GM12878 (cell line): Measurements from ENCODE around the gene C11orf91. TPM values are rescaled to one million over a fixed set of nuclear protein-coding genes. Genes with fewer than 3 reads are reported as not detected.

Experiments
- CEBPB ChIP-seq, 2 experiments: fragments of 150-350 bp in 1 of 2; IDR thresholded peaks; 2 replicates each; pipeline ENCODE4 v1.6.1; 2012 to 2014; ENCODE audit warnings: low read depth in 2 of 2, low read length in 2 of 2, borderline replicate concordance in 1 of 2, inconsistent platforms in 1 of 2
- ETV6 ChIP-seq, 2 experiments: fragments of 450-650 bp in 1 of 2; IDR thresholded peaks in 1 of 2; conservative IDR thresholded peaks in 1 of 2; 2 replicates each; pipeline ENCODE4 v1.6.1; 2014; ENCODE audit warnings: antibody characterized with exemption in 1 of 2, borderline replicate concordance in 1 of 2, low read depth in 1 of 2, mild to moderate bottlenecking in 1 of 2, moderate library complexity in 1 of 2
- EZH2 ChIP-seq: IDR thresholded peaks from 2 replicates; pipeline ENCODE4 v1.6.1; 2012; ENCODE audit warnings: low read depth, mild to moderate bottlenecking, control low read depth, inconsistent platforms, low read length, borderline replicate concordance; ENCODE audit not compliant: control insufficient read depth
- FOXM1 ChIP-seq: IDR thresholded peaks from 2 replicates; pipeline ENCODE4 v1.6.1; 2012; ENCODE audit warnings: low read depth, mild to moderate bottlenecking, inconsistent platforms, low read length, moderate library complexity
- NFIC ChIP-seq: IDR thresholded peaks from 2 replicates; pipeline ENCODE4 v1.6.1; 2012; ENCODE audit warnings: low read depth, mild to moderate bottlenecking, inconsistent platforms, low read length, moderate library complexity
- NFYB ChIP-seq: IDR thresholded peaks from 2 replicates; pipeline ENCODE4 v1.6.1; 2011; ENCODE audit warnings: low read depth, mild to moderate bottlenecking, low read length, improper control_type of control experiment, moderate library complexity; ENCODE audit not compliant: insufficient read depth
- PML ChIP-seq: IDR thresholded peaks from 2 replicates; pipeline ENCODE4 v1.6.1; 2012; ENCODE audit warnings: low read length, inconsistent platforms
- POLR2AphosphoS5 ChIP-seq: IDR thresholded peaks from 2 replicates; pipeline ENCODE4 v1.6.1; 2011; ENCODE audit warnings: mild to moderate bottlenecking, low read length, inconsistent platforms
- RAD21 ChIP-seq: IDR thresholded peaks from 2 replicates; pipeline ENCODE4 v1.6.1; 2011; ENCODE audit warnings: mild to moderate bottlenecking, low read depth, low read length, moderate library complexity; ENCODE audit not compliant: insufficient read depth
- RBBP5 ChIP-seq: fragments of 200-600 bp; sonication (generic); conservative IDR thresholded peaks from 2 replicates; pipeline ENCODE4 v1.6.1; 2016
- RUNX3 ChIP-seq: IDR thresholded peaks from 2 replicates; pipeline ENCODE4 v1.6.1; 2012; ENCODE audit warnings: low read length, inconsistent platforms
- STAT3 ChIP-seq: IDR thresholded peaks from 2 replicates; pipeline ENCODE4 v1.6.1; 2011; ENCODE audit warnings: low read depth, low read length, improper control_type of control experiment
- SUPT20H ChIP-seq: IDR thresholded peaks from 2 replicates; pipeline ENCODE4 v1.6.1; 2011; ENCODE audit warnings: low read depth, mild to moderate bottlenecking, low read length, moderate library complexity, borderline replicate concordance; ENCODE audit not compliant: control insufficient read depth
- TCF12 ChIP-seq: IDR thresholded peaks from 2 replicates; pipeline ENCODE4 v1.6.1; 2011; ENCODE audit warnings: low read depth, mild to moderate bottlenecking, low read length
- TCF3 ChIP-seq: IDR thresholded peaks from 2 replicates; pipeline ENCODE4 v1.6.1; 2012; ENCODE audit warnings: low read depth, mild to moderate bottlenecking, low read length, borderline replicate concordance; ENCODE audit not compliant: insufficient read depth
- ZNF622 ChIP-seq: fragments of 450-650 bp; IDR thresholded peaks from 2 replicates; pipeline ENCODE4 v1.6.1; 2017; ENCODE audit warnings: mild to moderate bottlenecking, inconsistent platforms
- polyA plus RNA-seq, 11 experiments: library from polyadenylated mRNA; depleted of rRNA in 4 of 11; unstranded in 6 of 11; stranded (reverse) in 5 of 11; fragments of >200 nt; fragmentation: Nextera tagmentation in 4 of 11; fragmentation: Illumina TruSeq in 1 of 11; extraction: Ambion mirVana in 4 of 11; extraction: Trizol in 1 of 11; gene quantifications; 1 replicate in 1 of 11; 2 replicates in 10 of 11; pipeline versions ENCODE4 v1.2.1 to v1.2.3, GENCODE V29; 2011 to 2016; ENCODE audit warnings: inconsistent platforms in 2 of 11, missing spikeins in 2 of 11, low read depth in 1 of 11
- total RNA-seq, 4 experiments: library from RNA; depleted of rRNA in 3 of 4; stranded (reverse); fragments of >200 nt in 3 of 4; fragmentation: Illumina TruSeq in 1 of 4; extraction: Trizol in 1 of 4; gene quantifications; 2 replicates each; pipeline versions ENCODE4 v1.2.1 to v1.2.3, GENCODE V29; 2013 to 2021
- TF ChIP-seq, protein P1 (sequence below): IDR thresholded peaks from 2 replicates; pipeline ENCODE4 v1.6.1; 2011; ENCODE audit warnings: borderline replicate concordance, low read depth, mild to moderate bottlenecking, moderate library complexity, low read length; ENCODE audit not compliant: insufficient read depth, poor library complexity, severe bottlenecking
- TF ChIP-seq, protein P2 (sequence below): IDR thresholded peaks from 2 replicates; pipeline ENCODE4 v1.6.1; 2011; ENCODE audit warnings: low read depth, low read length, improper control_type of control experiment, borderline replicate concordance
- TF ChIP-seq, protein P3 (sequence below): IDR thresholded peaks from 2 replicates; pipeline ENCODE4 v1.6.1; 2012; ENCODE audit warnings: improper control_type of control experiment, low read depth, low read length; ENCODE audit not compliant: insufficient replicate concordance
- TF ChIP-seq, protein P4 (sequence below): fragments of 450-650 bp; IDR thresholded peaks from 2 replicates; pipeline ENCODE4 v1.6.1; 2016; ENCODE audit warnings: mild to moderate bottlenecking

C11orf91 gene
- total and polyA plus RNA-seq, 10 of the 15 experiments (the other 5 are each of a cell fraction or from before 2014, with no cell fraction given), result not detected

DNA sequence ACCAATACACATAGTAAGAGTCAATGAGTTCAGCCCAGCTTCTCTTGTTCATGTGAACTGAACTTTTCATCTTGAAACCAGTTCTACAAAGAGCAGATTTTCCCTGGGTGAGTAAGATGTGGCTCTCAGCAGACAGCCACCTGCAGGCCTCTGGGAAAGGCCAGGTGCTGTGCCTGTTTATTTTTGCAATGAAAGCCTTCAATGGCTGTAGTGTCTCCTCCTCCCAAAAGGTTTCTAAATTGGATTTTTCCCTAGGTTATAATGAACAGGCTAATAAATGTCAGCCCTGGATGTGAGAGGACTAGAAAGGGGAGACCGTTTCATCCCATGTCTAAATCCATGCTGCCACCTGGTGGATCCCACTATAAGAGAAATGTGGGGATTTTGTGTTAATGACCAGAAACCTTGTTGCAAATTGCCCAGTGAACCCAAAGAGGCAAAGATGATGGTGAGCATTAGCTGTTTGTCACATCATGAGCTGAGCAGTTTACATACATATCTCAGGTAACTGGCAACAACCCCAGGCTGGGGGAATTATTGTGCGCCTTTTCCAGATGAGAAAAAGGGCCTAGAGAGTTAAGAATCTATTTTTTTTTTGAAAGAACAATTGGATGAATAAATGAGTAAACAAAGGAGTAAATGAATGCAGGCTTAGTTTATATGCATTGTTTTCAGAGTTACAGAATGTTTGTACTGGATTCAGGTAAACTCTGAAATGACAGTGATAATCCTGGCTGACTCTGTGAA, 12.7 kb downstream of the C11orf91 start (continued):
- TF ChIP-seq, protein P1, sequence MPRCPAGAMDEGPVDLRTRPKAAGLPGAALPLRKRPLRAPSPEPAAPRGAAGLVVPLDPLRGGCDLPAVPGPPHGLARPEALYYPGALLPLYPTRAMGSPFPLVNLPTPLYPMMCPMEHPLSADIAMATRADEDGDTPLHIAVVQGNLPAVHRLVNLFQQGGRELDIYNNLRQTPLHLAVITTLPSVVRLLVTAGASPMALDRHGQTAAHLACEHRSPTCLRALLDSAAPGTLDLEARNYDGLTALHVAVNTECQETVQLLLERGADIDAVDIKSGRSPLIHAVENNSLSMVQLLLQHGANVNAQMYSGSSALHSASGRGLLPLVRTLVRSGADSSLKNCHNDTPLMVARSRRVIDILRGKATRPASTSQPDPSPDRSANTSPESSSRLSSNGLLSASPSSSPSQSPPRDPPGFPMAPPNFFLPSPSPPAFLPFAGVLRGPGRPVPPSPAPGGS, result no peak
- TF ChIP-seq, protein P2, sequence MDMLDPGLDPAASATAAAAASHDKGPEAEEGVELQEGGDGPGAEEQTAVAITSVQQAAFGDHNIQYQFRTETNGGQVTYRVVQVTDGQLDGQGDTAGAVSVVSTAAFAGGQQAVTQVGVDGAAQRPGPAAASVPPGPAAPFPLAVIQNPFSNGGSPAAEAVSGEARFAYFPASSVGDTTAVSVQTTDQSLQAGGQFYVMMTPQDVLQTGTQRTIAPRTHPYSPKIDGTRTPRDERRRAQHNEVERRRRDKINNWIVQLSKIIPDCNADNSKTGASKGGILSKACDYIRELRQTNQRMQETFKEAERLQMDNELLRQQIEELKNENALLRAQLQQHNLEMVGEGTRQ, result no peak
- TF ChIP-seq RAD21 (peak; percentile 92), FOXM1 (peak; percentile 53; the same call in 1 of the 2 replicates), ZNF622 (no peak), TCF12 (peak; percentile 81), RUNX3 (peak; percentile 38; the same call in 1 of the 2 replicates), ETV6 (conservative IDR thresholded peaks at IDR 0.05 in 1 of 2, IDR thresholded peaks at IDR 0.05 in 1 of 2; ENCODE audit: borderline replicate concordance in 1 of 2, low read depth in 1 of 2) (0 out of 4 replicates have a peak, but pooled peaks of 1 of the 2 experiments have one; percentile 8), NFIC (peak; percentile 42; the same call in 1 of the 2 replicates), CEBPB (IDR thresholded peaks at IDR 0.05; ENCODE audit: borderline replicate concordance in 1 of 2, low read depth in 2 of 2, low read length in 2 of 2) (no peak), SUPT20H (no peak), PML (0 out of 2 replicates have a peak, but pooled peaks have one; percentile 44), TCF3 (peak; percentile 43; the same call in 1 of the 2 replicates), EZH2 (no peak), RBBP5 (no peak), POLR2AphosphoS5 (no peak), NFYB (no peak), STAT3 (no peak)
- TF ChIP-seq, protein P3, sequence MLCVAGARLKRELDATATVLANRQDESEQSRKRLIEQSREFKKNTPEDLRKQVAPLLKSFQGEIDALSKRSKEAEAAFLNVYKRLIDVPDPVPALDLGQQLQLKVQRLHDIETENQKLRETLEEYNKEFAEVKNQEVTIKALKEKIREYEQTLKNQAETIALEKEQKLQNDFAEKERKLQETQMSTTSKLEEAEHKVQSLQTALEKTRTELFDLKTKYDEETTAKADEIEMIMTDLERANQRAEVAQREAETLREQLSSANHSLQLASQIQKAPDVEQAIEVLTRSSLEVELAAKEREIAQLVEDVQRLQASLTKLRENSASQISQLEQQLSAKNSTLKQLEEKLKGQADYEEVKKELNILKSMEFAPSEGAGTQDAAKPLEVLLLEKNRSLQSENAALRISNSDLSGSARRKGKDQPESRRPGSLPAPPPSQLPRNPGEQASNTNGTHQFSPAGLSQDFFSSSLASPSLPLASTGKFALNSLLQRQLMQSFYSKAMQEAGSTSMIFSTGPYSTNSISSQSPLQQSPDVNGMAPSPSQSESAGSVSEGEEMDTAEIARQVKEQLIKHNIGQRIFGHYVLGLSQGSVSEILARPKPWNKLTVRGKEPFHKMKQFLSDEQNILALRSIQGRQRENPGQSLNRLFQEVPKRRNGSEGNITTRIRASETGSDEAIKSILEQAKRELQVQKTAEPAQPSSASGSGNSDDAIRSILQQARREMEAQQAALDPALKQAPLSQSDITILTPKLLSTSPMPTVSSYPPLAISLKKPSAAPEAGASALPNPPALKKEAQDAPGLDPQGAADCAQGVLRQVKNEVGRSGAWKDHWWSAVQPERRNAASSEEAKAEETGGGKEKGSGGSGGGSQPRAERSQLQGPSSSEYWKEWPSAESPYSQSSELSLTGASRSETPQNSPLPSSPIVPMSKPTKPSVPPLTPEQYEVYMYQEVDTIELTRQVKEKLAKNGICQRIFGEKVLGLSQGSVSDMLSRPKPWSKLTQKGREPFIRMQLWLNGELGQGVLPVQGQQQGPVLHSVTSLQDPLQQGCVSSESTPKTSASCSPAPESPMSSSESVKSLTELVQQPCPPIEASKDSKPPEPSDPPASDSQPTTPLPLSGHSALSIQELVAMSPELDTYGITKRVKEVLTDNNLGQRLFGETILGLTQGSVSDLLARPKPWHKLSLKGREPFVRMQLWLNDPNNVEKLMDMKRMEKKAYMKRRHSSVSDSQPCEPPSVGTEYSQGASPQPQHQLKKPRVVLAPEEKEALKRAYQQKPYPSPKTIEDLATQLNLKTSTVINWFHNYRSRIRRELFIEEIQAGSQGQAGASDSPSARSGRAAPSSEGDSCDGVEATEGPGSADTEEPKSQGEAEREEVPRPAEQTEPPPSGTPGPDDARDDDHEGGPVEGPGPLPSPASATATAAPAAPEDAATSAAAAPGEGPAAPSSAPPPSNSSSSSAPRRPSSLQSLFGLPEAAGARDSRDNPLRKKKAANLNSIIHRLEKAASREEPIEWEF, result peak; percentile 29
- TF ChIP-seq, protein P4, sequence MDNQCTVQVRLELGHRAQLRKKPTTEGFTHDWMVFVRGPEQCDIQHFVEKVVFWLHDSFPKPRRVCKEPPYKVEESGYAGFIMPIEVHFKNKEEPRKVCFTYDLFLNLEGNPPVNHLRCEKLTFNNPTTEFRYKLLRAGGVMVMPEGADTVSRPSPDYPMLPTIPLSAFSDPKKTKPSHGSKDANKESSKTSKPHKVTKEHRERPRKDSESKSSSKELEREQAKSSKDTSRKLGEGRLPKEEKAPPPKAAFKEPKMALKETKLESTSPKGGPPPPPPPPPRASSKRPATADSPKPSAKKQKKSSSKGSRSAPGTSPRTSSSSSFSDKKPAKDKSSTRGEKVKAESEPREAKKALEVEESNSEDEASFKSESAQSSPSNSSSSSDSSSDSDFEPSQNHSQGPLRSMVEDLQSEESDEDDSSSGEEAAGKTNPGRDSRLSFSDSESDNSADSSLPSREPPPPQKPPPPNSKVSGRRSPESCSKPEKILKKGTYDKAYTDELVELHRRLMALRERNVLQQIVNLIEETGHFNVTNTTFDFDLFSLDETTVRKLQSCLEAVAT, result no peak
